ENCODE results near the gene BZW1. TPM values are rescaled to one million over a fixed set of nuclear protein-coding genes. Genes with fewer than 3 reads are reported as not detected.

The BZW1 gene
- total and polyA plus RNA-seq, 2 of the 4 experiments (the other 2 are of a cell fraction) = 204 to 268 TPM

DNA sequence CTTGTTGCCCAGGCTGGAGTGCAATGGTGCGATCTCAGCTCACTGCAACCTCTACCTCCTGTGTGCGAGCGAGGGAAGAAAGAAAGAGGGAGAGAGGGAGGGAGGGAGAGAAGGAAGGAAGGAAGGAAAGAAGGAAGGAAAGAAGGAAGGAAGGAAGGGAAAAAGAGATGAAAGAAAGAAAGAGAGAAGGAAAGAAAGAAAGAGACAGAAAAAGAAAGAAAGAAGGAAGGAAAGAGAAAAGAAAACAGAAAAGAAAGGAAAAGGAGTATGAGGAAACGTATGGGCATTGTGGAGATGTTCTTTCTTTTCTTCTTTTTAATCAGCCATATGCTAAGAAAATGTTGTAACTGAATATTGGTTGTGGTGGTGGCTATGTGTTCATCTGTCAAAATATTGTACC lies 36.2 kb downstream of the BZW1 start:
- Histone ChIP-seq H3K4me1 (ENCODE audit: control insufficient read depth, insufficient read depth, low read length) (no peaks in the 10 kb centered on the region), H3K4me2 (ENCODE audit: low read depth, low read length) (no peak overlapping the region), H4K20me1 (ENCODE audit: insufficient read depth, low read length) (peaks cover 15% of the 10 kb centered on the region), H3K9me3 (ENCODE audit: control insufficient read depth, insufficient read depth, low read length) (no peaks in the 10 kb centered on the region), H3K18ac (ENCODE audit: low read depth, low read length) (no peak overlapping the region), H3K27ac (ENCODE audit: insufficient read depth, low read length) (no peak overlapping the region), H4K5ac (ENCODE audit: low read depth, low read length) (no peak overlapping the region), H3K56ac (ENCODE audit: extremely low read depth, insufficient read depth, low read length) (no peak overlapping the region), H3K9me1 (ENCODE audit: insufficient read depth, low read length) (peaks cover 5% of the 10 kb centered on the region; the same call in 1 of the 2 replicates), H2BK120ac (ENCODE audit: low read depth, low read length) (no peak overlapping the region), H3K79me1 (ENCODE audit: low read depth in 1 of 2, low read length in 2 of 2) (peaks cover 0 to 11% of the 10 kb centered on the region in 2 experiments; a peak in 2 of 4 replicates), H4K91ac (ENCODE audit: insufficient read depth, low read depth, low read length) (no peak overlapping the region), H3K4ac (ENCODE audit: low read depth, low read length) (no peak overlapping the region), H3K9ac (ENCODE audit: low read depth, low read length) (no peak overlapping the region), H2BK5ac (ENCODE audit: low read depth, low read length, poor library complexity, severe bottlenecking) (no peak overlapping the region), H2BK20ac (ENCODE audit: low read depth, low read length) (no peak overlapping the region), H3K27me3 (ENCODE audit: control insufficient read depth, insufficient read depth, low read length) (no peaks in the 10 kb centered on the region; the same call in none of the 2 replicates), H4K8ac (ENCODE audit: low read depth in 2 of 2, low read length in 2 of 2) (no peak overlapping the region), H2AFZ (replicated peaks; ENCODE audit: low read length, poor library complexity) (no peak overlapping the region), H2BK15ac (ENCODE audit: low read depth, low read length) (no peak overlapping the region), H3K4me3 (ENCODE audit: insufficient read depth, low read depth, low read length) (no peak overlapping the region), H3K23ac (ENCODE audit: low read depth, low read length) (no peak overlapping the region), H2AK9ac (replicated peaks; ENCODE audit: low read depth, low read length, poor library complexity) (no peak overlapping the region), H3K36me3 (ENCODE audit: control insufficient read depth, insufficient read depth, low read length) (peaks cover 15% of the 10 kb centered on the region), H2AK5ac (ENCODE audit: low read depth, low read length) (no peak overlapping the region), H3K14ac (replicated peaks; ENCODE audit: low read depth, low read length) (no peak overlapping the region)
- ATAC-seq (ENCODE audit: low read depth) = no peak
- WGBS, 2 experiments (ENCODE audit: extremely low coverage in 2 of 2, insufficient read length in 1 of 2) = no CpG with 5 or more reads among the region's 4 CpGs
- TF ChIP-seq MAFK (IDR thresholded peaks at IDR 0.05; ENCODE audit: low read depth, low read length) (no peak), MXI1 (IDR thresholded peaks at IDR 0.05; ENCODE audit: borderline replicate concordance, low read depth, low read length) (no peak), SMC3 (IDR thresholded peaks at IDR 0.05; ENCODE audit: low read depth, low read length) (no peak), FOS (IDR thresholded peaks at IDR 0.05; ENCODE audit: low read depth, low read length) (no peak), BHLHE40 (IDR thresholded peaks at IDR 0.05; ENCODE audit: low read depth, low read length) (no peak), RAD21 (IDR thresholded peaks at IDR 0.05; ENCODE audit: low read length) (no peak), NFE2L2 (IDR thresholded peaks at IDR 0.05; ENCODE audit: low read depth, low read length) (no peak), POLR2A (IDR thresholded peaks at IDR 0.05; ENCODE audit: low read depth, low read length) (no peak), CEBPB (IDR thresholded peaks at IDR 0.05; ENCODE audit: low read depth, low read length) (no peak), MAZ (IDR thresholded peaks at IDR 0.05; ENCODE audit: borderline replicate concordance, low read depth, low read length) (no peak), RFX5 (IDR thresholded peaks at IDR 0.05; ENCODE audit: low read depth, low read length) (no peak), CHD1 (IDR thresholded peaks at IDR 0.05; ENCODE audit: low read depth, low read length) (no peak), RCOR1 (IDR thresholded peaks at IDR 0.05; ENCODE audit: insufficient replicate concordance, low read length) (no peak)
- TF ChIP-seq, protein P1, sequence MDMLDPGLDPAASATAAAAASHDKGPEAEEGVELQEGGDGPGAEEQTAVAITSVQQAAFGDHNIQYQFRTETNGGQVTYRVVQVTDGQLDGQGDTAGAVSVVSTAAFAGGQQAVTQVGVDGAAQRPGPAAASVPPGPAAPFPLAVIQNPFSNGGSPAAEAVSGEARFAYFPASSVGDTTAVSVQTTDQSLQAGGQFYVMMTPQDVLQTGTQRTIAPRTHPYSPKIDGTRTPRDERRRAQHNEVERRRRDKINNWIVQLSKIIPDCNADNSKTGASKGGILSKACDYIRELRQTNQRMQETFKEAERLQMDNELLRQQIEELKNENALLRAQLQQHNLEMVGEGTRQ (IDR thresholded peaks at IDR 0.05; ENCODE audit: low read depth, low read length) = no peak
- TF ChIP-seq, protein P2, sequence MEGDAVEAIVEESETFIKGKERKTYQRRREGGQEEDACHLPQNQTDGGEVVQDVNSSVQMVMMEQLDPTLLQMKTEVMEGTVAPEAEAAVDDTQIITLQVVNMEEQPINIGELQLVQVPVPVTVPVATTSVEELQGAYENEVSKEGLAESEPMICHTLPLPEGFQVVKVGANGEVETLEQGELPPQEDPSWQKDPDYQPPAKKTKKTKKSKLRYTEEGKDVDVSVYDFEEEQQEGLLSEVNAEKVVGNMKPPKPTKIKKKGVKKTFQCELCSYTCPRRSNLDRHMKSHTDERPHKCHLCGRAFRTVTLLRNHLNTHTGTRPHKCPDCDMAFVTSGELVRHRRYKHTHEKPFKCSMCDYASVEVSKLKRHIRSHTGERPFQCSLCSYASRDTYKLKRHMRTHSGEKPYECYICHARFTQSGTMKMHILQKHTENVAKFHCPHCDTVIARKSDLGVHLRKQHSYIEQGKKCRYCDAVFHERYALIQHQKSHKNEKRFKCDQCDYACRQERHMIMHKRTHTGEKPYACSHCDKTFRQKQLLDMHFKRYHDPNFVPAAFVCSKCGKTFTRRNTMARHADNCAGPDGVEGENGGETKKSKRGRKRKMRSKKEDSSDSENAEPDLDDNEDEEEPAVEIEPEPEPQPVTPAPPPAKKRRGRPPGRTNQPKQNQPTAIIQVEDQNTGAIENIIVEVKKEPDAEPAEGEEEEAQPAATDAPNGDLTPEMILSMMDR (conservative IDR thresholded peaks at IDR 0.05; ENCODE audit: low read depth, low read length) = no peak
- TF ChIP-seq, protein P3, sequence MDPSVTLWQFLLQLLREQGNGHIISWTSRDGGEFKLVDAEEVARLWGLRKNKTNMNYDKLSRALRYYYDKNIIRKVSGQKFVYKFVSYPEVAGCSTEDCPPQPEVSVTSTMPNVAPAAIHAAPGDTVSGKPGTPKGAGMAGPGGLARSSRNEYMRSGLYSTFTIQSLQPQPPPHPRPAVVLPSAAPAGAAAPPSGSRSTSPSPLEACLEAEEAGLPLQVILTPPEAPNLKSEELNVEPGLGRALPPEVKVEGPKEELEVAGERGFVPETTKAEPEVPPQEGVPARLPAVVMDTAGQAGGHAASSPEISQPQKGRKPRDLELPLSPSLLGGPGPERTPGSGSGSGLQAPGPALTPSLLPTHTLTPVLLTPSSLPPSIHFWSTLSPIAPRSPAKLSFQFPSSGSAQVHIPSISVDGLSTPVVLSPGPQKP (IDR thresholded peaks at IDR 0.05; ENCODE audit: borderline replicate concordance, low read depth, low read length) = no peak
- BruUV-seq (replicated peaks) = no TSS peak
- in situ Hi-C loops (cut with MboI; ENCODE audit: low sequenced_read_pairs) (no loop called here), intact Hi-C loops (cut with micrococcal nuclease) (no loop called here), dilution Hi-C loops (cut with HindIII; ENCODE audit: low sequenced_read_pairs, unreplicated experiment) (no loop called here)
- CTCF ChIA-PET = no interaction called here
- no peak for DNase-seq
- POLR2A ChIA-PET (ENCODE audit: unreplicated experiment) = no interaction called here
